ENCODE data around the gene PLEKHG4. TPM values are rescaled to one million over a fixed set of nuclear protein-coding genes. Genes with fewer than 3 reads are reported as not detected.
A peak's percentile ranks its signal among the peaks of the same experiment; 100 is the strongest.

Gene PLEKHG4
- total and polyA plus RNA-seq, 10 of the 15 experiments (the other 5 are each of a cell fraction or from before 2014, with no cell fraction given), result 0.14 to 2.6 (median 0.99) TPM

- no peak for FAIRE-seq
- BruUV-seq (replicated peaks), result no TSS peak
- Histone ChIP-seq H3K9me3 (replicated peaks; ENCODE audit: control insufficient read depth, insufficient read depth, low read length) (no peaks in the 10 kb centered on the region), H3K79me2 (ENCODE audit: control insufficient read depth, insufficient read depth, low read length) (no peaks in the 10 kb centered on the region), H2AFZ (ENCODE audit: control insufficient read depth, low read depth, low read length) (no peak overlapping the region), H3K36me3 (ENCODE audit: control insufficient read depth in 2 of 2, insufficient read depth in 2 of 2, low read length in 1 of 2) (peaks cover 34 to 59% of the 10 kb centered on the region in 2 experiments; a peak in 3 of 4 replicates), H3K4me3 (no peak overlapping the region), H3K27ac (ENCODE audit: control insufficient read depth, insufficient read depth) (no peak overlapping the region), H3K4me2 (ENCODE audit: control insufficient read depth, insufficient read depth) (no peak overlapping the region), H3K9ac (ENCODE audit: control insufficient read depth, insufficient read depth, low read length) (no peak overlapping the region), H3K4me1 (ENCODE audit: control insufficient read depth, insufficient read depth, low read length) (no peaks in the 10 kb centered on the region), H4K20me1 (ENCODE audit: control insufficient read depth, insufficient read depth) (no peaks in the 10 kb centered on the region), H3K27me3 (replicated peaks in 1 of 2; ENCODE audit: control insufficient read depth in 2 of 2, insufficient read depth in 2 of 2, low read length in 1 of 2) (no peaks in the 10 kb centered on the region)
- 79% methylated on average over 10 of the region's 10 CpGs for WGBS (ENCODE audit: insufficient coverage, insufficient replicate concordance, low lambda C conversion rate, missing lambda C conversion rate)
- intact Hi-C loops (cut with micrococcal nuclease; ENCODE audit: unreplicated experiment) (no loop called here), in situ Hi-C loops (cut with MboI) (no loop called here)
- ATAC-seq, result no peak
- TF ChIP-seq POLR2A (IDR thresholded peaks at IDR 0.05; ENCODE audit: low read depth, low read length) (peak; percentile 63), SP1 (IDR thresholded peaks at IDR 0.05; ENCODE audit: low read depth, low read length) (no peak)
- RAD21 ChIA-PET (ENCODE audit: unreplicated experiment), result no interaction called here
- no peak for DNase-seq (ENCODE audit: low read depth, low spot score)
- SMC1A ChIA-PET (ENCODE audit: uncharacterized antibody, unreplicated experiment), result interaction anchor here (1.9 kb wide), 1 partner anchor 10 kb away, joined by 6 read pairs; no protein-coding TSS in a partner anchor
- CTCF ChIA-PET, result no interaction called here
- POLR2A ChIA-PET, result no interaction called here
Observed at GRCh38 chr16:67234180-67234597, 45.1 kb upstream of the PLEKHG4 start.

- no peak overlapping the region for H3K4me3 ChIP-seq
- POLR2A ChIA-PET, result interaction anchor here (0.8 kb wide), 1 partner anchor 8 kb away, joined by 3 read pairs; no protein-coding TSS in a partner anchor
- SMC1A ChIA-PET (ENCODE audit: uncharacterized antibody, unreplicated experiment), result interaction anchor here (2.1 kb wide), 1 partner anchor 9 kb away, joined by 8 read pairs; the partner anchor contains the start of gene TMEM208
- in situ Hi-C loops (cut with MboI) (no loop called here), intact Hi-C loops (cut with micrococcal nuclease; ENCODE audit: unreplicated experiment) (no loop called here)
- H3K36me3 ChIP-seq (ENCODE audit: control insufficient read depth in 2 of 2, insufficient read depth in 2 of 2, low read length in 1 of 2), result peaks cover 26 to 42% of the 10 kb centered on the region in 2 experiments; a peak in 3 of 4 replicates
- no peaks in the 10 kb centered on the region for H3K9me3 ChIP-seq (replicated peaks; ENCODE audit: control insufficient read depth, insufficient read depth, low read length)
- no peak for TF ChIP-seq IKZF2 (IDR thresholded peaks at IDR 0.05)
- peak; percentile 54 for TF ChIP-seq POLR2A (IDR thresholded peaks at IDR 0.05; ENCODE audit: low read depth, low read length)
- FAIRE-seq, result no peak
- RAD21 ChIA-PET (ENCODE audit: unreplicated experiment), result no interaction called here
- no peaks in the 10 kb centered on the region for H3K27me3 ChIP-seq (replicated peaks in 1 of 2; ENCODE audit: control insufficient read depth in 2 of 2, insufficient read depth in 2 of 2, low read length in 1 of 2)
- no peak overlapping the region for H3K9ac ChIP-seq (ENCODE audit: control insufficient read depth, insufficient read depth, low read length)
- H3K4me2 ChIP-seq (ENCODE audit: control insufficient read depth, insufficient read depth), result no peak overlapping the region
- no peaks in the 10 kb centered on the region; the same call in 1 of the 2 replicates for H3K79me2 ChIP-seq (ENCODE audit: control insufficient read depth, insufficient read depth, low read length)
- H3K4me1 ChIP-seq (ENCODE audit: control insufficient read depth, insufficient read depth, low read length), result no peaks in the 10 kb centered on the region
- H3K27ac ChIP-seq (ENCODE audit: control insufficient read depth, insufficient read depth), result no peak overlapping the region
- no peaks in the 10 kb centered on the region for H4K20me1 ChIP-seq (ENCODE audit: control insufficient read depth, insufficient read depth)
- ATAC-seq, result no peak
- no TSS peak for BruUV-seq (replicated peaks)
- no peak overlapping the region for H2AFZ ChIP-seq (ENCODE audit: control insufficient read depth, low read depth, low read length)
- 85% methylated on average over 8 of the region's 17 CpGs for WGBS (ENCODE audit: insufficient coverage, insufficient replicate concordance, low lambda C conversion rate, missing lambda C conversion rate)
- CTCF ChIA-PET, result interaction anchor here (1.4 kb wide), 1 partner anchor 10 kb away, joined by 5 read pairs; the partner anchor contains the start of gene TMEM208
- no peak for DNase-seq (ENCODE audit: low read depth, low spot score)
Observed at GRCh38 chr16:67235816-67236562, 43.3 kb upstream of the PLEKHG4 start.
